Type B pancreatic cell (in vitro differentiated cells): ENCODE results near the gene JMJD6. TPM values are rescaled to one million over a fixed set of nuclear protein-coding genes. Genes with fewer than 3 reads are reported as not detected.

Experiments
- DNase-seq: peaks from one replicate; pipeline ENCODE4 v3.0.0; 2021; ENCODE audit warnings: mixed read lengths; ENCODE audit not compliant: unreplicated experiment; ENCODE audit errors: extremely low spot score
- H3K27ac Mint-ChIP-seq: 2 replicates; pipeline ENCODE4 v1.8.0; 2021; ENCODE audit warnings: mild to moderate bottlenecking, mixed read lengths
- H3K27me3 Mint-ChIP-seq: 2 replicates; pipeline ENCODE4 v1.8.0; 2021; ENCODE audit warnings: mixed read lengths
- H3K36me3 Mint-ChIP-seq: 2 replicates; pipeline ENCODE4 v1.8.0; 2021; ENCODE audit warnings: mixed read lengths
- H3K4me1 Mint-ChIP-seq: one replicate; pipeline ENCODE4 v1.8.0; 2021; ENCODE audit warnings: mixed read lengths; ENCODE audit not compliant: unreplicated experiment
- H3K4me3 Mint-ChIP-seq: 2 replicates; pipeline ENCODE4 v1.8.0; 2021; ENCODE audit warnings: mild to moderate bottlenecking, mixed read lengths
- H3K9me3 Mint-ChIP-seq: 2 replicates; pipeline ENCODE4 v1.8.0; 2021; ENCODE audit warnings: mixed read lengths
- total RNA-seq: library from RNA; stranded (reverse); gene quantifications from 2 replicates; pipeline ENCODE4 v1.2.1, GENCODE V29; 2021; ENCODE audit warnings: low replicate concordance
- TF ChIP-seq, protein P1 (sequence below): fragments of 200-600 bp; sonication (generic); conservative IDR thresholded peaks from 2 replicates; pipeline ENCODE4 v1.5.0; 2021; ENCODE audit warnings: antibody characterized with exemption, mild to moderate bottlenecking

Gene JMJD6
- total RNA-seq, 1 donor from 2014 or later = 23.6 TPM

DNA sequence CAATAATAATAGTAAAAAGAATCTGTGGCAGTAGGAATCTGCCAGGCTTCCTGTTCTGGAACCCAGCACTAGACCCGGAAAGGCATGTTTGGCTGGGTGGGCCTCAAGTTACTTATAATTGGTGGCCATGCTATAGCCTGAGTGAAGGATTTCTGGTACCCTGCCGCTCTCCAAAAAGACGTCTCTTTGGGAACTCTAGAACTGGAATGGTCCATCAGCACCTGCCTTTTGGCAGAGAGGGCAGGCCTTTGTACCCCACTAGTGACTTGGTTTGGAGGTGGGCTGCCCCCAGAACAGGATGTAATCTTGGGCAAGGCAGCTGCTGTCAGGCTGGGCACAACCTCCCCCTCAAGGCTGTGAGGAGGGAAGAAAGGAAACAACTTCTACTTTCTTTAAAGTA lies 53.5 kb downstream of the JMJD6 start:
- peak overlapping the region; percentile 95 for H3K4me3 Mint-ChIP-seq
- TF ChIP-seq, protein P1, sequence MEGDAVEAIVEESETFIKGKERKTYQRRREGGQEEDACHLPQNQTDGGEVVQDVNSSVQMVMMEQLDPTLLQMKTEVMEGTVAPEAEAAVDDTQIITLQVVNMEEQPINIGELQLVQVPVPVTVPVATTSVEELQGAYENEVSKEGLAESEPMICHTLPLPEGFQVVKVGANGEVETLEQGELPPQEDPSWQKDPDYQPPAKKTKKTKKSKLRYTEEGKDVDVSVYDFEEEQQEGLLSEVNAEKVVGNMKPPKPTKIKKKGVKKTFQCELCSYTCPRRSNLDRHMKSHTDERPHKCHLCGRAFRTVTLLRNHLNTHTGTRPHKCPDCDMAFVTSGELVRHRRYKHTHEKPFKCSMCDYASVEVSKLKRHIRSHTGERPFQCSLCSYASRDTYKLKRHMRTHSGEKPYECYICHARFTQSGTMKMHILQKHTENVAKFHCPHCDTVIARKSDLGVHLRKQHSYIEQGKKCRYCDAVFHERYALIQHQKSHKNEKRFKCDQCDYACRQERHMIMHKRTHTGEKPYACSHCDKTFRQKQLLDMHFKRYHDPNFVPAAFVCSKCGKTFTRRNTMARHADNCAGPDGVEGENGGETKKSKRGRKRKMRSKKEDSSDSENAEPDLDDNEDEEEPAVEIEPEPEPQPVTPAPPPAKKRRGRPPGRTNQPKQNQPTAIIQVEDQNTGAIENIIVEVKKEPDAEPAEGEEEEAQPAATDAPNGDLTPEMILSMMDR = no peak
- H3K27ac Mint-ChIP-seq = peak overlapping the region; percentile 99
- H3K4me1 Mint-ChIP-seq = peaks cover 39% of the 10 kb centered on the region
- H3K36me3 Mint-ChIP-seq = no peaks in the 10 kb centered on the region
- H3K9me3 Mint-ChIP-seq = peaks cover 6% of the 10 kb centered on the region
- DNase-seq = no peak
- H3K27me3 Mint-ChIP-seq = no peaks in the 10 kb centered on the region

DNA sequence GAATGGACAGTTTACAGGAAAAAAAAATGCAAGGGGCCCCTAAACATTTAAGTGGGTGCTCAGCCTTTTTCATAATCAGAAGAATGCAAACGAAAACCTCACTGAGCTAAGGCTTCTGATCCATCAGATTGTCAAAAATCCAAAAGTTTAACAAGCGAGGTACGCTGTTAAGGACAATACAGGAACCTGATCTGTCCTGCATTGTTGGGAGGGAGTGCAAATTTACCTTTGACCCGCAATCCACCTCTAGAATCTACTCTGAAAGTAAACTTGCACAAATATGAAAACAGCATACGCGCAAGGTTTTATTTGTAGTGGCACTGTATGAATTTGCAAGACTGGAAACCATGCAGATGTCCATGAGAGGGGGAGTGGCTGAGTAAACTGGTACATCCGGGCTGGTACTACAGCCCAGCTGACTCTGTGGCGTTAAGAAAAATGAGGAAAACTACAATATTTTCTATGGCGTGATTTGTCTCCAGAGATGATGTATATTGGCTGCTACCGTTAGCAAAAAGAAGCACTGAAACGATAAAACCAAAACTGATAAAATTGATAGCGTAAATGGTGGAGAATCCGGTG lies 54.0 kb downstream of the JMJD6 start:
- DNase-seq = no peak
- Mint-ChIP-seq H3K4me1 (peaks cover 45% of the 10 kb centered on the region), H3K4me3 (peak overlapping the region; percentile 95), H3K27me3 (no peaks in the 10 kb centered on the region), H3K27ac (peak overlapping the region; percentile 99), H3K9me3 (peaks cover 6% of the 10 kb centered on the region), H3K36me3 (no peaks in the 10 kb centered on the region)
- TF ChIP-seq, protein P1 = no peak

DNA sequence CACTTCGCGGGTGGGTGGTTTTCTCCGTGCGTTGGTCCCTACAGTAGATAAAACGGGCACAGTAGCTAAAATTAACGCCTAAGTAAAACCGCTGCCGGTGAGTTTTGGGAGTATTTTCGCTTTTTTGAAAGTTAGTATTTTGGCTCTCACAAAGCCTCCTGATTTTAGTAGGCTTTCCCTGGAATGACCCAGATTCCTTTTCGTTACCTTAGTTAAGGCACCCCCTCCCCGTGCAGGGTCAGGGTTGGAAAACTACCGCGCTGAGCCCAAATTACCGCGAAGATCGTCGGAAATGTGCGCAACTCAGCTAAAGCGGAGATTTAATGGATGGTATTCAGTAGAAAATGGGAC lies 54.5 kb downstream of the JMJD6 start:
- Mint-ChIP-seq H3K27ac (peak overlapping the region; percentile 99), H3K36me3 (no peaks in the 10 kb centered on the region), H3K27me3 (no peaks in the 10 kb centered on the region), H3K4me1 (peaks cover 48% of the 10 kb centered on the region), H3K9me3 (peaks cover 6% of the 10 kb centered on the region), H3K4me3 (peak overlapping the region; percentile 95)
- DNase-seq = no peak
- TF ChIP-seq, protein P1 = peak; percentile 63

DNA sequence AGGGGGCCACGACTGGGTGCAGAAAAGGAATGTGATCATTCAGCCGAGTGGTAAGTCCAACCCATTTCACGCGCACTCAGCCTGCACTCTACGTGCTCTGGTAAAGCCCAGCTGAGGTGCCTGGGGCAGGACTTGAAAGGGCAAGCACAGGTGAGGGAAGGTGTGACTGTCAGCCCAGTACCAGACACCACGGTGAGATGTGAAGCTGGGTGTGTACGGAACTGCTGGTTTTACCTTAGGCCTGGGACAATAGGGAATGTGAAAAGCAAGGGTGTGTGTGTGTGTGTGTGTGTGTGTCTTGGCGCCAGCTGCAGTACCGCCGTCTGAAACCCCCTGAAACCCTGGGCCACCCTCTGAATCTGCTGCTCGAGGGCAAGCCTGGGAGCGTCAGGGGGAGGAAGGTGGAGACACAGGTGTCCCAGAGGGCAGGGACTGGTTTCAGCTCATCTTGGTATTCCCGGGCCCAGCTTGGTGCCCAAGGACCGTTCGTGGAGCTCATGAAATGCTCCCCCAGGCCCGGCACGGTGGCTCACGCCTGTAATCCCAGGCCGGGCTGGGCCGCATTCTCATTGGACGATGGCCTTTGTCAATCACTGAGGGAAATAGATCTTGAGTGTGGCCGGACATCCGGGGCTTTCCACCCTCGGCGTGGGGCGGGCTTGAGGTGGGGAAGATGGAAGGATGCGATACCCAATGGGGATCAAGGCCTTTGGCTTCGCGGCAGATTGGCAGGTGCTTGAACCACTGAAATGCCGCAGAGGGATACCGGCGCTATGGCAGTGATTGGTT lies 55.1 kb downstream of the JMJD6 start:
- TF ChIP-seq, protein P1 = no peak
- peaks cover 6% of the 10 kb centered on the region for H3K9me3 Mint-ChIP-seq
- H3K4me3 Mint-ChIP-seq = peak overlapping the region; percentile 95
- peaks cover 48% of the 10 kb centered on the region for H3K4me1 Mint-ChIP-seq
- no peaks in the 10 kb centered on the region for H3K36me3 Mint-ChIP-seq
- H3K27me3 Mint-ChIP-seq = no peaks in the 10 kb centered on the region
- H3K27ac Mint-ChIP-seq = peak overlapping the region; percentile 99
- peak; percentile 98 for DNase-seq

DNA sequence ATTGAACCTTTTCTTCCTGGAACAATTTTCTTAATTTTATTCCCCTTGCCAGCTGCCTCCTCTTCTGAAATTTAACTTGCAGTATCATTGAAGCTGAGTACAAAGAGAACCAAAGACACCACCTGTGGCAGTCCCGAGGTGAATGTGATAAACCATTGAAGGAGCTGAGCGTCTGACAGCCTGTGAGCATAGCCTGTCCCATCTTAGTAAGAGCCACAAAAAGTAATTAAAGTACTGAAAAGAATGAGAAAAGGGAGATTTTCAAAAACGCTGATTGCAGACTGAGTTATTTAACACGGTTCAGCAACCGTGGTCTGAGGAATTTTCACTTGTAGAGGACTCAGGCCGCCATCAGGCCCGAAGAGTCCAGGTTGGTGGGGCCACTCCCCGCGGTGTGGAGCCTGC lies 55.7 kb downstream of the JMJD6 start:
- TF ChIP-seq, protein P1 = no peak
- Mint-ChIP-seq H3K27ac (peak overlapping the region; percentile 99), H3K27me3 (no peaks in the 10 kb centered on the region), H3K4me3 (peak overlapping the region; percentile 95), H3K36me3 (no peaks in the 10 kb centered on the region), H3K9me3 (peaks cover 6% of the 10 kb centered on the region), H3K4me1 (peaks cover 48% of the 10 kb centered on the region)
- no peak for DNase-seq
